Measurements from ENCODE around the gene PPP1R1B.
"Not testable (repeated sequence)": the region's sequence is repeated elsewhere in the genome, so short reads cannot be mapped to it uniquely, and the experiment has no call there.

The PPP1R1B gene

DNA sequence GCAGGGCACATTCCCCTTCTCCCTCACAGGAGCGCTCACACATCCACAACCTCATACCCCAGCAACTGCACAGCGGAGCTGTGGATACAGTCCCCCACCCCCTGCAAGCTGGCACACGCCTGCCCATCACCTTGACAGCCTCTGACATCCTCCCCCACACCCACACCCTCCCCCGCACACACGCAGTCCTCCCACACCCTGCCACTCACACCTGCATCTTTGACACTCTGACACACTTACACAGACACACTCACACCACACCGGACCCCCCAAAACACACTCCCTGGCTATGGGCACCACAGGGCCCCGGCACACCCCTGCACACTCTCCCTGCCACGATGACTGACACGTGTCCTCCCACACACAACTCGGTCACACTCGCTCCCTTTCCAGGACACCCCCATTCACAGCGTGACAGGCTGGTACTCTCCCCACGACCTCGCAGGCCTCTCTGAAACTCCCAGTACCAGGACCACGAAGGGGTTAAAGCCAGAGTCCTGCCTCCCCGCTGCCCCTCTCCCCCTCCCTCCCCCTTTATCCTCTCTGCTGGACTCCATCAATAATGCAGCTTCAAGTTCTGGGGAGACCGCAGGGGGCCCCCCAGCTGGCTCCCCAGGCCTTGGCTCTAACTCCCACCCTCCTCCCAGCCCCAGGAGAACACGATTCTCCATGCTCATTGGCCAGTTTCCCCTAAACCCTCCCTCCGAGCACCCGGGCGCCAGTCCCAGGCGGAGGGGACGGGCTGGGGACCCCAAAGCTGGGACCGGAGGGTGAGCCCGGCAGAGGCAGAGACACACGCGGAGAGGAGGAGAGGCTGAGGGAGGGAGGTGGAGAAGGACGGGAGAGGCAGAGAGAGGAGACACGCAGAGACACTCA is at the start of gene PPP1R1B:
Gene PPP1R1B, plus strand, starts transcription at position 782 of the 876 bp plus-strand sequence. CDS start 441 bp downstream, outside the sequence.
- no peak for DNase-seq (ENCODE audit: low read depth)

DNA sequence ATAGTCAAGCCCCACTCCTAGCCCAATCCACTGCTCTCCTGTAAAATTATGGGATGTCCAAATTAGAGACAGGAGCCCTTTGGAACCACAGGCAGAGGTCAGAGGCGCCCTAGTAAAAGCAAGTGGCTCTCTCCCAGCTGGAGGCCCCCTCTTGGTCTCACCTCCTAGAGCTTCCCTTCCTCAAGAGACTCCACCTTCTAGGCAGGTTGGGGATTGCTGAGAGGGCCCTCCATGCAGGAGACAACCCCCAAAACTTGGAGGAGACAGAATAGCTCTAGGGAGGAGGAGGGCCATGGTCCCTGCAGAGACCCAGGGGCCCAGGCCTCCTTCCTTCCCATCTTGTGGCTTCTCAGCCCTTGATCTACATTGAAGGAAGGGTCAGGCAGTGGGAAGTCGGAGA is 48.5 kb upstream of the PPP1R1B start:
- DNase-seq (ENCODE audit: low read depth): no peak

GRCh38 chr17:39579318-39580081 is 47.3 kb upstream of the PPP1R1B start:
- DNase-seq (ENCODE audit: low read depth): no peak

DNA sequence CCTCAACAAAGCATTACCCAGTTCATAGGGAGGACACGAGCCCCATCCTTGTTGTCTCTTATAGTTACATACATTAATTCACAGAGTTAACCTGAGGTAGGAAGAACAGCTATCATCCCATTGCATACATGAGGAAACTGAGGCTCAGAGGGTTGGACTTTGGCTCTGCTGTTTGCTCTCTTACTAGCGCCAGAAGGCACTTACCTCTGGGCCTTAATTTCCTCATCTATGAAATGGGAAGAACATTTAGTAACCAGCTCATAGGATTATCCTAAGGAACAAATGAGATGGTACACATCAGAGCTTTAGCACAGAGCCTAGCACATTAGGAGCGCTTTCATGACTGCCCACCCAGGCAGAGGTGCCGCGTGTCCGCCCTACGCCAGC is 46.7 kb upstream of the PPP1R1B start:
- no peak for DNase-seq (ENCODE audit: low read depth)

DNA sequence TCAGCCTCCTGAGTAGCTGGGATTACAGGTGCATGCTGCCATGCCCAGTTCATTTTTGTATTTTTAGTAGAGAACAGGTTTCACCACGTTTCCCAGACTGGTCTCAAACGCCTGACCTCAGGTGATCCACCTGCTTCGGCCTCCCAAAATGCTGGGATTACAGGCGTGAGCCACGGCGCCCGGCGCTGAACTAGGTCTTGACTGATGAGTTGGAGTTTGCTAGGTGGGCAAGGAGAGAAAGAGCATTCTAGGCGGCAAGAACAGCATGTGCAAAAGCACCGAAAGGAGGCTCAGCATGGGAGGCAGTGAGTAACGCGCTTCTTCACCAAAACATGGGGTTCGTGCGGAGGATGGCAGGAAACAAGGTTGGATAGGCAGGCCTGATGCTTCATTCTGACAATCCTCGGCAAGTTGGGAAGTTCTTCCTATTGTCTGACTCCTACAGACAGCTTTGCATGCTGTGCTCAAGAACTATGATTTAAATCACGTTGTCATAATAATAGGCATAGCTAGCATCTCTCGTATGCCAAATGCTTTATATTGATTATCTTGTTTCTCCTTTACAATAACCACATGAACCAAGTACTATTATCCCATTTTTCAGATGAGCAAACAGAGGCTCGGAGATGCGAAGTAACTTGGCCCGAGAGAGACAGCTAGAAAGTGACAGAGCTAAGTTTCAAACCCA is 45.5 kb upstream of the PPP1R1B start:
- no peak for DNase-seq (ENCODE audit: low read depth)

GRCh38 chr17:39581759-39582085 is 45.0 kb upstream of the PPP1R1B start:
- DNase-seq (ENCODE audit: low read depth): no peak

DNA sequence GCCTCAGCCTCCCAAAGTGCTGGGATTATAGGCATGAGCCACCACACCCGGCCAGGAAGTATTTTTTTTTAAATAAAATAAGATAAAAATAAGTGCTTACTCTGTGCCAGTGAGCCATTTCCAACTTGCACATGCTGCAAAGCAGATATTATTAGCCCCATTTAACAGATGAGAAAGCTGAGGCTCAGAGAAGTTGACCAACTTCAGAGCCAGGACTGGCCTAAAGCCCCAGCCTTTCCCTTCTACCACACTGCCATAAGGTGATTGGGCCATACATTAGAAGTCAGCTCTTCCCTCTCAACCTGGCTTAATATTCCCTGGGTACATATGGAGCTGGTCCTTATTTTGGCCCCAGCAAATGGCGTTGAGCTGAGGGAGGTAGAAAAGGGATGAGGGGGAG is 44.1 kb upstream of the PPP1R1B start:
- no peak for DNase-seq (ENCODE audit: low read depth)

DNA sequence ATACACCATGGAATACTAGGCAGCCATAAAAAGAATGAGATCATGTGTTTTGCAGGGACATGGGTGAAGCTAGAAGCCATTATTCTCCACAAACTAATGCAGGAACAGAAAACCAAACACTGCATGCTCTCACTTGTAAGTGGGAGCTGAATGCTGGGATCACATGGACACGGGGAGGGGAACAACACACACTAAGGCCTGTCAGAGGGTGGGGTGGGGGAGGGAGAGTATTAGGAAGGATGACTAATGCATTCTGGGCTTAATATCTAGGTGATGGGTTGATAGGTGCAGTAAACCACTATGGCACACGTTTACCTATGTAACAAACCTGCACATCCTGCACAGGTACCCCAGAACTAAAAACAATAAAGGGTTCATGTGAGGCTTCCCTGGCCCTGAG is 36.6 kb upstream of the PPP1R1B start:
- not testable (repeated sequence) for DNase-seq (ENCODE audit: low read depth)

DNA sequence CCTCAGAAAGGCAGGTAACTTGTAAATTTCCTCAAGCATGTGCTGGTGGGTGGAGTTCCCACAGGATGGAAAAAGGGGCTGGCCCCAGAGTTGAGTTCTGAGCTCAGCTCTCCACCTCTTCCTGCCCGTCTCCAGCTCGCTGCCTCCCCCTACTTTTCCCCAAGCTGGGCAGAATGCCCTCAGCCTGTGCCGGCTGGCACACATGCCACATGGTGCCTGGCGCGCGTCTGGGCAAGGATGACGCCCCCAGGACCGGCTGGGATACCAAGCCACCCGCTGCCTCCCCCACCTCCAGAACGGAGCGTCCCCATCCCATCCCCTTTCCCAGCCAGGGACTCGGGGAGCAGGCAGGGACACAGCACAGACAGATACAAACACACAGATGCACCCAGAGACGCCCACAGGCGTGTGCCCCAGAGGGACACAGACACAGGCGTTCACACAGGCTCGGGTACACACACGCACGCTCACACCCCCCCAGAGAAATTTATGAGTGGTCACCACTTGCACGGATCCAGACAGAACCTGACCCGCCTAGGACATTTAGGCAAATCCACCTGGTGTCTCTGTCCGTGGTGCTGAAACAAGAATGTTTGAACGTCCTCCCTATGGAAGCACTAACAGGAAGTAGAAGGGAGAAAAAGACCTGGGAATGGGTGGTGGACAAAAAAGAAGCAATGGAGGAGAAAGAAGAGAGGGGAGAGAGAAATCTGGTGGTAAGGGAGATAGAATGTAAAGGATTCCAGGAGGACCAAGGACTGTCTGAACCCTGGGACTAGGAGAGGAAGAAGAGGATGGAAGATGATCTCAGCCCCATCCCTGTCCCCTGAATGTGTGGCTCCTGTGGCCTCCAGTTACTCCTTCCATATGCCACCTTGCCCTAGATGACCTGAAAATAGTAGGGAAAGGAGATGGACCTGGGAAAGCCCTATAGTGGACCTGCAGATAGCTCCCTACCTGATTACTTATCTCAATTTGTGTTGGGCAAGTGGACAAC is 34.5 kb upstream of the PPP1R1B start:
- no peak for DNase-seq (ENCODE audit: low read depth)

GRCh38 chr17:39593371-39593770 is 33.4 kb upstream of the PPP1R1B start:
- DNase-seq (ENCODE audit: low read depth): no peak

DNA sequence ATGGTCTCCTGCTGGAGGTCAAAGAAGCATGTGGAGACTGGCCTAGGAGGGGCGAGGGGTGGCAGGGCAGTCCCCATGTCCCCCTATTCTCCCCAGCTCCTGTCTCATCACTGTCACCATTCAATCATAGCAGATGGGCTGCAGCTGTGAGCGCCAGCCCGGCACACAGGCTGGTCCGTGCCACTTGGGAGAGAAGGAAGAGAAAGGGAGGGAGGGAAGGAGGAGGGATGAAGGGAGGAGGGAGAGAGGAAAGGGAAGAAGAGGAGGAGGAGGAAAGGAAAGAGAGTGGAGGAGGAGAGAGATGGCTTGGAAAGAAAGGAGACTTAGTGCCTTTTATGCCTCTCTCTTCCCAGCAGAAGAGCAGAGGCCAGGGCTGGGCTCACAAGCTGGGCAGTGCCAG is 31.5 kb upstream of the PPP1R1B start:
- DNase-seq (ENCODE audit: low read depth): no peak

DNA sequence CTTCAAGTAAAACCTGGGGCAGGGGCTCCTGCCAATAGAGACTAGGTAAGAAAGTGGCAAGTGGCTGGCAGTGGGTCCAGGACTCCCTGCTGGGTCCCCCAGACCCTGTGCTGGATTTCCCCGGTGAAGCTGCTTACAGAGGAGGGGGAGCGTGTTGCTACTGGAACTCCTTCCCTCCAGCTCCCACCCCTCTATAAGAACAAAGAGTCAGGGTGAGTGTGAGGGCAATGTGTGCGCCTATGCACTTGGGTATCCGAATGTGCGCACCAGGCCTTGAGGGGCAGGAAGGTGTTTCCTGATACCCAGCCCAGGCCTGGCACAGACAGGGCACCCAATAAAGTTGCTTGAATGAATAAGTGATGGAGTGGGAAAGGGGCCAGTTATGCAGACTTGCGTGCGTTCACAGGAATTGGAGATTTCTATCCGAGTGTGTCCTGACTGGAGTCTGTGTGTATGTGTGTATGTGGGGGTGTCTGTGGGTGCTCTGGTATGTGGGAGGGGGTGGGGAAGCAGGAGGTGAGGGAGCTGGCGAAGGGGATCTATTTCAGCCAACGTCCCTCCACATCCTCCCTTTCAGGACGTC is 30.7 kb upstream of the PPP1R1B start:
- no peak for DNase-seq (ENCODE audit: low read depth)

GRCh38 chr17:39596543-39597267 is 30.0 kb upstream of the PPP1R1B start:
- no peak for DNase-seq (ENCODE audit: low read depth)

GRCh38 chr17:39597372-39598046 is 29.2 kb upstream of the PPP1R1B start:
- DNase-seq (ENCODE audit: low read depth): no peak

DNA sequence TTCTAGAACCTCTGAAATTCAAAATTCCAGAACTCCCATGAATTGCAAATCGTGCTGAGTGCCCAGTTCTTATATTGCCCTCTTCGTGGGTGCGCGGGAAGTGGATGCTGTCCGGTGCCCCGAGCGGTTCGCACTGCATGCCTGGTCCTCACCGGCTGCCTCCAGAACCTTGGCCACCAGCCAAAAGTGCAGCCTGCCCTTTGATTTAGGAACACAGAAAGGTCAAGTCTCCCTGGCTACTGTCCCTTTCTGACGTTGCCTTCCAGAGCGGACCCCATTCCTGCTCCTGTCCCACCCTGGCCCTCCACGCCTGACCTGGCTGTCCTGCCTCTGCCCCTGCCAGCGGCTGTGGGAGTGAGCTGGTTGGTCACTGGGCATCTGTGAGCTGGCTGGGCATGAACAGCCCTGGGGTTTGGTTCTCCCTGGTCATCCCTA is 28.7 kb upstream of the PPP1R1B start:
- DNase-seq (ENCODE audit: low read depth): no peak

DNA sequence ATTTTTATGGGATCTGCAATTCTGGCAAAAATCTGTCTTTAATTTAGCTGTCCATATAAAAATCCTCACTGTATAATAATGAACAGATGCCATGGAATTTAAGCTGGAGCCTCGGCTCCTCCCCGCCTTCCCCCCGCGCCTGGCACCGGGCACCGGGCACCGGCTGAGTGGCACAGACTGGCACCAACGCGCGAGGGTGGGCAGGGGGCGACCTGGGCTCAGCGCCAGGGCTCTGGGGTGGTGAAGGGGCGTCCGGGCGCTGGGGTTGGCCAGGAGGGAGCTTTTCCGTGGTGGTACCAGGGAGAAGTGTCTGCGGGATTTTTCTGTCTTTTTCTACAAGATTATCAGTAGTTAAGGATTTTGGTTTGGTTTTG is 28.1 kb upstream of the PPP1R1B start:
- no peak for DNase-seq (ENCODE audit: low read depth)

- no peak for DNase-seq (ENCODE audit: low read depth)
These were observed 27.6 kb upstream of the PPP1R1B start for GRCh38 chr17:39599004-39599664.

DNA sequence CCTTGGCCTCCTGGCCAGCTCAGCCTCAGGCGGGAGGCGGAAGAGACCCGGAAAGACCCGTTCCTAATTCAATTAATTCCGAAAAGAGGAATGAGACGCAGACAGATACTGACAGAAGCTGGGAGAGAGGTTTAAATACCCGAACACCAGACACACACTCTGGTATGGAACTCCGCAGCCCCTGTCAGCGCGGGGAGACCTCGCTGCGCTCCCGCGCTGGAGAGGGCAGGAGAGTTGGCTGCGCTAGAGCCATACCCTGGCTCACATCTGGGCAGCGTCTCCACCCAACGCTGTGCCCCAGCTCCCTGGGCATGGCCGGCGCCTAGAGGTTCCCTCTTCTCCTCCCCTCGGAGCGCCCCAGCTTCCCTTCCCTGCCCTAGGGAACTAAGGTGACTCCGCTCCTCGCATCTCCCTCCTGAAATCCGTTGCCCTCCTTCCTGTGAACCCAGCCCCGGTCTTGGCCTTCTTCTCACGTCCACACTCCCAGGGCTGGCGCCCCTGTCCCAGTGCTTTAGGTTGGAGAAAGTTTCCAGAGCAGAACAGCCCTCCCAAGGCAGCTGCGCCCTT is 27.0 kb upstream of the PPP1R1B start:
- DNase-seq (ENCODE audit: low read depth): no peak

Data from activated T-cell treated with anti-CD3 and anti-CD28 coated beads for 1 hour (primary cell).